DMS53 (cell line): Measurements from ENCODE around the gene FAR2.
"Not testable (repeated sequence)": the region's sequence is repeated elsewhere in the genome, so short reads cannot be mapped to it uniquely, and the experiment has no call there.

Source experiments
- DNase-seq: peaks from one replicate; lab custom pipeline; 2025; lab: John Stamatoyannopoulos, UW

Gene FAR2

DNA sequence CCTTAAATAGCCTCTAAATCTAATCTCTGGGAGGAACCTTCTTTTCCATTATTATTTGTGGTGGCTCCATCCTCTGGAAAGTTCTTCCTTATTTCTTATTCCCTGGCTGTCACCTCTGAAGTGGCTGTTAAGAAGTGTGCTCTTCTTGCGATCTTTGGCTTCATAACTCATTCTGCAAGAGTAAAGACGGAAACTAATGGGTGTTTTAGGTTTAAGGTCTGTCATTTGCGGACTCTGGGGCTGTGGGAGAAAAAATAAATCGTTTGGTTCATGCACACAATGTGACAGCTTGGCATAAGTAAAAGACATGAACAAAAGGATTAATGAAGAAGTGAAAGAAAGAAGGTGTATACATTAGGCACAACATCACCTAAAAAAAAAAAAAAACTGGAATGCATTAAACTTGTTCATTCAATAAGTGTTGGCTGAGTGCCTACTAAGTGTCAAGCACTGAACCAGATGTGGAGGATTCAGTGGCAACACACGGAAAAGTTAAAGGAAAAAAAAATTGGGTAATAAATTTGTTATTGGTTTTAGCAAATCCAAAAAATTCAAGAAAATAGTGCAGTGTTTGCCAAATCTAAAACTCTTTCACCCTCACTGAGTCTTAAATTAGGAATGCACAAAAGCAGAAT, 132.4 kb downstream of the FAR2 start:
- DNase-seq: no peak

DNA sequence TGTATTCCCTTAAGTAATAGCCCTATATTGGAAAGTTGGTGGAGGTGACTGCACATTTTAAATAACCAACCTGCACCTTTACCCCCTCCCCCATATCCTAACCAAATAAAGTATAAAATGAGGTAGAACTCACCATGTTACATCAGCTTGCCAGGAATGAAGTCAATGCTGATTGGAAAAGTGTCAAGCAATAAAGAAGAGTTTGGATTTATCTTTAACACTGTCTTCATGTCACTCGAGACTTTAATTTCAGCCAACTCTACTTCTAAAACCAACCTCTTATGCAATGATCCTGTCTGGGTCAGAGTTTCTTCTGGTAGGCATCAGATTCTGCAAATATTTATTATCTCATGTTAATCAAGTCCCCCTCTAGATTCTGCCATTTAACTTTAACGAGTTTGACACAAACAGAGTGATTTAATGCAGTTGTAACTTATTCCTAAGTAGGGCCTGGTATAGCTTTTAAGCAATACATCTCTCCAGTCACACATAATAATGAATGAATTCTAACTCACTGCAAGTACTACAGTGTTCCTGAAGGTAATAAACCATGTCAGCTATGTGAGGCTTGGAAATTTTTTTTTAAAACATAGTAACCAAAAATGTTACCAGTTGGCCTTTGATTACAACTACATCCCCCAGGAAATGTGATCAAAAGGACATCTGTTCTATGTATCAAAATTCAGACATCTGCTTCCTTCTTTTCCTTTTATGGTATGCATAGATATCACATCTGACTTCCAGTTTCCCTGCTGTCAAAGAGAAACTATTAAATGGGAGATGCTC, 133.1 kb downstream of the FAR2 start:
- DNase-seq: no peak

DNA sequence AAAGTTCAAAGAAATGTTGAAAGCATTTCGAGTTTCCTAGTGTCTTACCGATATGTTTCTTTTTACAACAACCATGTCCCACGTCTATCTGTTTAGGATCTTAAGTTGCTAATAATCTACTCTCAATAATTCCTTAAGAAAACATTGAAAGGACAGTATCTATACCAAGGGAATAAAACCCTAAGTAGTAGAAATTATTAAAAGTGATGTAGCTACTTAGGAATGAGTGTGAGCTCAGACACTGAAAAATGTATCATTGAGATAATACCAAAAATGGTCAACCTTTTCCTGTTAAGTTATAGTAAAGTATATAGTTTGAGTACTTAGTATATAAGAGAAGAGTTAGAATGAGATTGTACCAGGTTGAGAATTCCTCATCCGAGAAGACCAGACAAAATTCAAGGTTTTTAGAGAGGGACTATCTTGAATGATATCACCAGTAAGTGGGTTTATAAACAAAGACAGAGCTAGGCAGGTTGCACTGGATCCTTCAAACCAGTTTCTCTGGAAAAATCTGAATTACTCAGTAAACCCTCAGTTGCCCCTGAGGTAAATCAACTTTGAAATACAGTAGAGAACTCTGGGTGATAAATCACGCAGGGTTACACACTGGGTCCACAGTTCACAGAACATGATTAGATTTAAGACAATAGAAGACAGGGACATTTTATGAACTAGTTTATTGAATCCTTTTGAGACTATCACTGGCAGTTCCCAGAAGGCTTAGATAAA, 135.1 kb downstream of the FAR2 start:
- no peak for DNase-seq

GRCh38 chr12:29286081-29286790, 137.2 kb downstream of the FAR2 start:
- no peak for DNase-seq

DNA sequence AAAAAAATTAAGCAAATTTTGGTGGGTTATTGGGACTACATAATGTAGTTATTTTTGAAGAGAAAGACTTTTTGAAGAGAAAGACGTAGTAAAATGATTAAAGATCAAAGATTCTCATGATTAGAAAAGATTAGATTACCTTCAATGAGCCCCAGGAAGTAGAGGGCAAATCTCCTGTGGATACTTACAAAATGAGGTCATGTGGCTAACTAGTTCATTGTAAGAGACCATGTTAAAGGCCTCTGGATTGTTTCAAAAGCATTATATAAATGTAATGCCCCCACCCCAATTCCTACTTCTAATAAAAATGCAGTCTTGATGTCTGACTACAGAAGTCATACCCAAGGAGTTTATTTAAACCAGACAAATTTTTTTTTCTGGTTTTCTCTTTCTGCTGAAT, 138.5 kb downstream of the FAR2 start:
- no peak for DNase-seq

GRCh38 chr12:29288031-29288430, 139.0 kb downstream of the FAR2 start:
- DNase-seq: no peak

- not testable (repeated sequence) for DNase-seq
Observed at GRCh38 chr12:29290475-29290874, 141.4 kb downstream of the FAR2 start.

DNA sequence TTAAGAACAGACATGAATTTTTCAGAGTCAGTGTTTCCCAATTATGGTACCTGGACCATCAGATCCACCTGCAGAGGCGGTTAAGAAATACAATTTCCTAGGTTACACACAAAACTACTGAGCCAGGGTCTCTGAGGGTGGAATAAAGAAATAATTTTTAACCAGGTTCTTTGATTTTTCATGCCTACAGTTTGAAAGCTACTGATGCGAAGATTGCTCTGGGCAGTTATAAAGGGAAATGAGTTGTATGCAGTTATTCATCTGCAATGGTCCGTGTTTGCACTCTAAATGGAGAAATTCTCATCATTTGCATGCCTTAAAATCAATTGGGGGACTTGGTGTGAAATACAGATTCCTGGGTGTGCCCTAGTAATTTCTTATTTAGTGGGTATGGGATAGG, 142.1 kb downstream of the FAR2 start:
- no peak for DNase-seq

- DNase-seq: no peak
Observed at GRCh38 chr12:29299633-29300032, 150.6 kb downstream of the FAR2 start.

- DNase-seq: no peak
Observed at GRCh38 chr12:29301114-29301513, 152.0 kb downstream of the FAR2 start.

GRCh38 chr12:29304388-29304787, 155.3 kb downstream of the FAR2 start:
- peak; percentile 48 for DNase-seq

DNA sequence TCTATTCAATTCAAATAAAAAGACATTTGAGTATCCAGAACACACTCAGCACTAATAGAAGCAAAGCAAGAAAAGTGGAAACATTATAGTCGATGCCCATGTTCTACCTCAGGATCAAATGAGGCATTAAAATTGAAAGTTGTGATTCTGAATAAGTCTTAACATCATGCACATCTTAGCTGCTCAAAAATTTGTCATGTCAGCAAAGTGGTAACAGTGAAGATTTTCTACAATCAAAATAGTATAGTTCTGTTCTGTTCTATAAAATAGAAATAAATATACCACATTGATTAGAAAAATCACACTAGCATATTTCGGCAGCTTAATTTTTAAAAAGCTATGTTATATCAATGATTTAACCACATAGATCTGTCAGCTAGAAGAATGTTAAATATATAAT, 157.2 kb downstream of the FAR2 start:
- no peak for DNase-seq

DNA sequence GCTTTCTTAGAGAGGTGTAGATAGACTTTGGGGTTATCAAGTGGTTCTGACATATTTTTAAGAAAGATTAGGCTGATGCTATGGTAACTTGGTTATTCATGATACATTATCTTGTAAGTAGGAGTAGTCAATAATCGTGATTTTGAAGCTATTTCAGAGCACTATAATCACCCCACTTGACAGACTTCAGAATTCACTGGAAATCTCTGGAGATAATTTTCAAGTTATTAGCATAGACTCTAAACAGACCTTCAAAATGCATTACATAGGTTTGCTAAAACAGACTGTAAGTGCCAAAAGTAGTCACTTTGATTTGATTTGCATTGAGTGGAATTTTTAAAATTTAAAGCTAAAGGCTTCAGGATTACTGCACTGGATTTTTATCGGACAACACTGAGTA, 157.6 kb downstream of the FAR2 start:
- DNase-seq: no peak

GRCh38 chr12:29309320-29309902, 160.3 kb downstream of the FAR2 start:
- DNase-seq: peak; percentile 47

DNA sequence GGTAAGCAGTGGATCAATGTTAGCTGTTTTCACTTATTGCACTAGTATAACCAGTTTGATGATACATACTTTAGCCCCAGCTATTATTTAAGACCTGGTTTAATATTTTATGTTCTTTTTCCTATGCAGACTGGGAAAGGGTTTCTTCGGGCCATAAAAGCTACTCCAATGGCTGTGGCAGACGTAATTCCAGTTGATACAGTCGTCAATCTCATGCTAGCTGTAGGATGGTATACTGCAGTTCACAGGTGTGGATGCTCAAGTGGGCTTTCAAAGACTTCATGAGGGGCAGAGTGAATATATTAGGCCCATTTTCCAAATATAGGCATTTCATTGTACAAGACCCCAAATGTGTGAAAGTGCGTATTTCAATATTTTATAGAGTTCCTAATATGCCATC, 161.8 kb downstream of the FAR2 start:
- no peak for DNase-seq

DNA sequence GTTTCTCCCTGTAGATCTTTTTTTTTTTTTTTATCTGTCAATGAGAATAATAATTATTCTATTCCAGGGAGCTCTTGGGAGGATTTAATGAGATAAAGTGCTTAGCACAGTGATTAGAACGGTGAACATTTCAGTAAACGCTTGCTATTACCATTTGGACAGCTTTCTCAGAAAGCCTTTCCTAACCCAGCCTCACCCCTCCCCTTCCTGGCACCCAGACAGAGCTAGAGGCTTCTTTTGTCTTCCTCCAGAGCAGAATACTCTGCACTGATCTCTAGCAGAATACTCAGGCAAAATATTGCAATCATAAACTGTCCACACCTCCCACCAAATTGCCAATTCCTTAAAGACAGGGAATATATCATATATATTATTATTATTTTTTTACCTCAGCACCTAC, 165.3 kb downstream of the FAR2 start:
- no peak for DNase-seq

DNA sequence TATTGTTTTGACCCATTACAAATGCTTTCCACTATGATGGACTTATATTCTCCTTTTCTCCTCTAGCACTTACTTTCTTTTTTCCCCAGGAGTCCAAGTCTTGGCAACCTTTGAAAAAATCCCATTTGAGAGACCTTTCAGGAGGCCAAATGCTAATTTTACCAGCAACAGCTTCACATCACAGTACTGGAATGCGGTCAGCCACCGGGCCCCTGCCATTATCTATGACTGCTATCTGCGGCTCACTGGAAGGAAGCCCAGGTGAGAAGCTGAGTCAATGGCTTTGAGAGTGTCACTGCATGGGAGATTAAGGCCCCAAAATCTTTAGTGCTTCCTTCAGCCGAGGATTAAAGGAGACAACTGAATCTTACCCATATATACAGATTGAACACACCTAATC, 167.7 kb downstream of the FAR2 start:
- DNase-seq: no peak

GRCh38 chr12:29317556-29318363, 168.7 kb downstream of the FAR2 start:
- DNase-seq: peak; percentile 95

GRCh38 chr12:29320295-29321085, 171.4 kb downstream of the FAR2 start:
- no peak for DNase-seq

- no peak for DNase-seq
Observed at GRCh38 chr12:29322157-29322556, 173.1 kb downstream of the FAR2 start.
